Aorta (tissue), 5 donors: ENCODE measurements around the gene UCP2. TPM values are rescaled to one million over a fixed set of nuclear protein-coding genes. Genes with fewer than 3 reads are reported as not detected.

Experiments used
- ATAC-seq: fragments of 200-7000 bp; cut with Tn5 transposase; one replicate; pipeline ENCODE4 v1.9.1; 2022; ENCODE audit warnings: moderate library complexity; ENCODE audit not compliant: low FRiP score
- DNase-seq, 2 donors: peaks; one replicate each; pipeline ENCODE4 v3.0.0-alpha.2; 2020
- H3K27ac ChIP-seq, 2 donors: one replicate each; pipeline ENCODE4 v1.5.1; 2013; ENCODE audit warnings: low read length in 2 of 2, mild to moderate bottlenecking in 2 of 2, moderate library complexity in 2 of 2, control low read depth in 1 of 2, inconsistent platforms in 1 of 2, low read depth in 1 of 2
- H3K27me3 ChIP-seq, 2 donors: one replicate each; pipeline ENCODE4 v1.6.1; 2013; ENCODE audit warnings: control low read depth in 1 of 2, low read length in 1 of 2, mild to moderate bottlenecking in 1 of 2, moderate library complexity in 1 of 2; ENCODE audit not compliant: insufficient read depth in 2 of 2, control insufficient read depth in 1 of 2
- H3K36me3 ChIP-seq, 2 donors: one replicate each; pipeline ENCODE4 v1.6.1; 2013; ENCODE audit warnings: control low read depth in 1 of 2, low read length in 1 of 2, mild to moderate bottlenecking in 1 of 2; ENCODE audit not compliant: insufficient read depth in 2 of 2, control insufficient read depth in 1 of 2
- H3K4me1 ChIP-seq, 2 donors: one replicate each; pipeline ENCODE4 v1.6.1; 2013; ENCODE audit warnings: low read length in 2 of 2, control low read depth in 1 of 2, mild to moderate bottlenecking in 1 of 2, moderate library complexity in 1 of 2; ENCODE audit not compliant: insufficient read depth in 2 of 2, control insufficient read depth in 1 of 2
- H3K4me3 ChIP-seq, 2 donors: one replicate each; pipeline ENCODE4 v1.5.1; 2013; ENCODE audit warnings: low read length in 2 of 2, control low read depth in 1 of 2, mild to moderate bottlenecking in 1 of 2
- H3K9me3 ChIP-seq: one replicate; pipeline ENCODE4 v1.6.1; 2013; ENCODE audit warnings: mild to moderate bottlenecking, low read length; ENCODE audit not compliant: control insufficient read depth
- WGBS, 2 donors: extraction: QIAGEN DNeasy Blood & Tissue Kit; methylation state at CpG; one replicate each; pipeline ENCODE4 v1.1.7; 2013; 5-methylcytosine and 5-hydroxymethylcytosine counted together
- intact Hi-C, 2 donors: fragments of 100-400 bp; cut with DNase I; formaldehyde crosslinking; loops; one replicate each; pipeline versions ENCODE4 v1.14.2 to v1.15.0; 2022
- polyA plus RNA-seq, 2 donors: library from polyadenylated mRNA; stranded (reverse); fragments of 200-250 nt; gene quantifications; one replicate each; pipeline ENCODE4 v1.2.3, GENCODE V29; 2013
- total RNA-seq, 2 donors: library from RNA; stranded (reverse); fragmentation: NEBNext Ultra II Directional; extraction: Animal tissue kit (Norgen Biotek cat#: 25700); gene quantifications; one replicate each; pipeline ENCODE4 v1.2.1, GENCODE V29; 2021
- donor health status: healthy with polysubstance abuse.
- donor health status: Bipolar disorder and iron deficiency.
- donor health status: DM: no; HTN: no; CAD: no.
- donor health status: DM: no; HTN: no; CAD: no.
- donor health status: DM: yes; HTN: yes; CAD: no.

The UCP2 gene
- total and polyA plus RNA-seq, 4 donors = 7.3 to 45.4 (median 35.9) TPM

DNA sequence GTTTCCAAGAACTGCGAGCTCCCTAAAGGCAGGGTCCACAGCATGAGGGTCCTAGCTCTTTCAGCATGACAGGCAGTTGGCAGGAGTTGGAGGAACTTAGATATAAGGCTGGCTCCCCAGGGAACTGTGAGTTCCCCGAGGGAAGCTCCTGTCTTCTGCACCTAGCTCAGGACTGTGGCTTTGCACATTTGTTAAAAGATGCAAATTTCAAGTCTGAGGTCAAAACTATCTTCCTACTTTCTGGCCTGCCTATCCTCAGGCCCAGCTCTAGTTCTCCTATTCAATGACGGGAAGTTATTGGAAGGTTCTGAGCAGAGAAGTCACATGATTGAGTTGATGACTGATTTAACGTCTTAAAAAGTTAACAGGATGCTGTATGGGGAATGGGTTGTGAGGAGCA is 37.9 kb upstream of the UCP2 start:
- peaks cover 0 to 3% of the 10 kb centered on the region in 2 donors for H3K36me3 ChIP-seq
- 77 to 86% methylated on average over 4 of the region's 4 CpGs for WGBS, 2 donors
- no peaks in the 10 kb centered on the region for H3K9me3 ChIP-seq
- H3K27ac ChIP-seq = no peak overlapping the region
- ATAC-seq (no peak), DNase-seq (no peak)
- intact Hi-C loops = loop anchor here in 1 of 2 donors (10.0 kb wide), 1 partner anchor 56 kb away; no protein-coding TSS in a partner anchor
- no peaks in the 10 kb centered on the region for H3K27me3 ChIP-seq
- peaks cover 0 to 2% of the 10 kb centered on the region in 2 donors for H3K4me1 ChIP-seq
- no peak overlapping the region for H3K4me3 ChIP-seq

DNA sequence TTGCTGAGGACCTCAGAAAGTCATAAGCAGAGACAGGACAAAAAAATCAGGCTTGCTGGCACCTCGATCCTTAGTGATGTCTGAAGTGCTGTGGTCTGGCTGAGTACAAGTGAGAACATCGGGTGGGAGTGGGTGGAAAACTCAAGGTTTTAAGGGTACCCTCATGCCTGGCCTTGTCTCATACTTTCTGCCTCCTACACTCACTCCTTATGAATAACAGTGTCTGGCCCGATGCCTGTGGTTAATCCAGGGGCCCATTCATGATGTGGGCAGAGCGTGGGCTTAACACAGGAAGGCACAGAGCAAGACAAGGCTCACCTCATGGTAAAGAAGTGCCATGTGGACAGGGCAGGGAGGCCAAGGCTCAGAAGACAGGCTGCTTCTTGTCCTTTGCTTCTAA is 37.2 kb upstream of the UCP2 start:
- Histone ChIP-seq H3K4me1 (peaks cover 0 to 2% of the 10 kb centered on the region in 2 donors), H3K9me3 (no peaks in the 10 kb centered on the region), H3K27ac (no peak overlapping the region), H3K4me3 (no peak overlapping the region), H3K27me3 (no peaks in the 10 kb centered on the region), H3K36me3 (peaks cover 0 to 3% of the 10 kb centered on the region in 2 donors)
- intact Hi-C loops = loop anchor here in 1 of 2 donors (10.0 kb wide), 1 partner anchor 55 kb away; no protein-coding TSS in a partner anchor
- DNase-seq (no peak), ATAC-seq (no peak)
- 89 to 93% methylated on average over 4 of the region's 4 CpGs for WGBS, 2 donors

DNA sequence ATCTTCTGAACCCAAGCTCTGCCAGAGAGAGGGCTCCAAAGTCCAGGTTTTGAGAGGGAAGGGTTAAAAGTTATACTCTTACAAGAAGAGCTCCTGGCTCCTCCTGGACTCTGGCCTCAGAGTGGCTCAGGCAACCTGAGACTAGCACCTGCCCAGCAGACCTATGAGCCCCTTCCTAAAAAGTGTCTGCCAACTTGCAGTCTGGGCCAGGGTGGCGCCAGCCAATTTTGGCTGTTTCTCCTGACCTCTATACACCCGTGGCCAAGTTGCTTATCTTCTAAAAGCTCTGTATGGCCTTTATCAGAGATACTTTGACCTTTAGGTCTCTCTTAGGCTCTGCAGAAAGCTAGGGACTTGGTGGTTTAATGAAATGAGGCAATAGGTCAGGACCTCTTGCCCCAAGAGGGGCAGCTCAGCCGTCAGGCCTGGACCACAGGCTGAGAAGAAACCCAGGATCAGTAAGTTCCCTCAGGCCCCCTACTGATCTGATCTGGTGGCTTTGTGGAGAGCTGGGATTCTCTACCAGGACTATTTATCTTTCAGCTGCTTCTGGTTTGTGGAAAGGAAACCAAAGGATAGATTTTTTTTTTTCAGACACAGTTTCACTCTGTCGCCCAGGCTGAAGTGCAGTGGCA is 36.6 kb upstream of the UCP2 start:
- intact Hi-C loops = no loop called here
- no peak overlapping the region for H3K27ac ChIP-seq
- DNase-seq = no peak
- 75 to 76% methylated on average over 4 of the region's 4 CpGs for WGBS, 2 donors
- no peaks in the 10 kb centered on the region for H3K9me3 ChIP-seq
- no peak for ATAC-seq
- peaks cover 0 to 3% of the 10 kb centered on the region in 2 donors for H3K36me3 ChIP-seq
- no peak overlapping the region for H3K4me3 ChIP-seq
- no peaks in the 10 kb centered on the region for H3K4me1 ChIP-seq
- no peaks in the 10 kb centered on the region for H3K27me3 ChIP-seq

DNA sequence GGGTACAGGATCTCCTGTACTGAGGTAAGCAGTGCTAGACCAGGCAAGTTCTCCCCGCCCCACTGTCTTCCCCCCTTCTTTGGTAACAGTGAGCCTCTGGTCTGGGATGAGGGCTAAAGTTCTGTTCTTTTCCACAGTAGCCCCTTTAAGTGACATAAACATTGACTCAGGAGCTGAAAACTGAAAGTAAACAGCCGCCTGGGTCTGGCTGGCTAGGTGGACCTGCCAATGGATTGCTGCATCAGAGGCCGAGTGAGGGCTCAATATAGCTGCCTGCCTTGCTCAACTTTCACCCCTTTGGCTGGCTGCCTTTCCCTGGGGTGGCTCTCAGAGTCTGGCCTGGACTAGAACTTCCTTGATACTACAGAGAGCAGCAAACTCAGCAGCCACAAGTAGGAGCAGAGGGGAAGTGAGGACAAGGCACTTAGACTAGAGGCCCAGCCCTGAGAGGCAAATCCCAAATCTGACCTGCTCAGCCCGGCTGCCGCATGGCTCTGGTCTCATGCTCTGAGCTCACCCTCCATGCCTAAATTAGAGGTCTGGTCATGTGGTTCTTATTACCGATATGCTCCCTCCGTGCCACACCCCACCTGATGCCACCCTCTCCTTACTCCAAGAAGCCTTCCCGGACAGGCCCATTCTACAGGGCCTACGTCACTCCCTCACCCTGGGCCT is 35.8 kb upstream of the UCP2 start:
- Histone ChIP-seq H3K36me3 (peaks cover 0 to 3% of the 10 kb centered on the region in 2 donors), H3K9me3 (no peaks in the 10 kb centered on the region), H3K27ac (peak overlapping the region in 1 of 2 donors; percentile 61), H3K4me1 (no peaks in the 10 kb centered on the region), H3K27me3 (no peaks in the 10 kb centered on the region), H3K4me3 (no peak overlapping the region)
- DNase-seq (peak; percentile 94 to 95), ATAC-seq (peak; percentile 91)
- WGBS, 2 donors = 64 to 68% methylated on average over 9 of the region's 9 CpGs
- intact Hi-C loops = no loop called here

DNA sequence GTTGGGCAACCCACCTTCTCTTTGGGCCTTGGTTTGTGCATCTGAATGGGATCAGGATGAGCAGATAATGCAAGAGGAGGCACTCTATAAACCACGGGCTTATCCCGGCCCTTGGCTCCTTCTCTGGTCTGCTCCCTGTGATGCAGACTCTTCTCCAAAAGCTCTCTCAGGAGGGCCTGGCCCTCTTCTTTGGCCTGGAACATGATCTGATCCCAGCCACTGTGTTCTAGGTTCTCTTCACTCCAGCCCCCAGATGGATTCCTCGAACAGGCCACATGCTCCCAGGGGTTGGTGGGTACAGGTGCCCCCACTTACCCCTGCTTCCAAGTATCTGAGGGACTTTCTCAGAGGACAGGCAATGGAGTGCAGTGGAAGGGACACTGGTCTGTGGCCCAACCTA is 35.0 kb upstream of the UCP2 start:
- intact Hi-C loops = no loop called here
- 95% methylated on average over 3 of the region's 3 CpGs for WGBS, 2 donors
- H3K4me1 ChIP-seq = no peaks in the 10 kb centered on the region
- ATAC-seq = no peak
- no peaks in the 10 kb centered on the region for H3K9me3 ChIP-seq
- no peak for DNase-seq
- no peaks in the 10 kb centered on the region for H3K36me3 ChIP-seq
- no peaks in the 10 kb centered on the region for H3K27me3 ChIP-seq
- no peak overlapping the region for H3K27ac ChIP-seq
- H3K4me3 ChIP-seq = no peak overlapping the region

DNA sequence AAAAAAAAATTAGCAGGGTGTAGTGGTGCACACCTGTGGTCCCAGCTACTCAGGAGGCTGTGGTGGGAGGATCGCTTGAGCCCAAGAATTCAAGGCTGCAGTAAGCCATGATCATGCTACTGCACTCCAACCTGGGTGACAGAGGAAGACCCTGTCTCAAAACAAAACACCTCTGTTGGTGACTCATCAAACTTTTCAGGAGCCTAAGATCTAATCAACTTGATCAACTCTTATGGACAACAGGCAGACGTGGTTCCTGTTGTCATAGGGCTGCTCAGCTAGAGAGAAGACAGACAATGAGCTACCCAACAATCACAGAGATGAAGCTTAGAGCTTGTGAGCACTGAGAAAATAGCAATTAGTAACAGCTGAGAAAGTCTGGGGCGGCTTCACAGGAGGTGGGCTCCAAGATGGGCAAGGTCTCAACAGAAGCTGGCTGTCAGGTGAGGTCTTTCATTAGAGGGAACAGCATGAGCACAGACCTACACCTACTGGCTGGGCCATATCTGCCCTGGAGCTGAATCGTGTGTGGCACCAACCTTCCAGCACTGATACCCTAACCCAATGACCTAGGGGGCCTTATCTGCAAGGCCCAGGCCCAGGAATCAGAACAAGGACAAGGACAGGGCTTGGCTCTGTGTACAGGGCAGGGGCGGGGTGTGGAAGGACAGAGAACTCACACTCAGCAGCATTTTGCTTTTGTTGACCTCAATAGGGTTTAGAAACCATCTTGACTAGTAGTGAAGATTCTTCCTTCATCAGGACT is 33.5 kb upstream of the UCP2 start:
- no peak for ATAC-seq
- Histone ChIP-seq H3K4me3 (no peak overlapping the region), H3K27me3 (no peaks in the 10 kb centered on the region), H3K9me3 (no peaks in the 10 kb centered on the region), H3K4me1 (no peaks in the 10 kb centered on the region), H3K36me3 (no peaks in the 10 kb centered on the region), H3K27ac (no peak overlapping the region)
- WGBS, 2 donors = 97% methylated on average over 5 of the region's 5 CpGs
- intact Hi-C loops = no loop called here
- no peak for DNase-seq

DNA sequence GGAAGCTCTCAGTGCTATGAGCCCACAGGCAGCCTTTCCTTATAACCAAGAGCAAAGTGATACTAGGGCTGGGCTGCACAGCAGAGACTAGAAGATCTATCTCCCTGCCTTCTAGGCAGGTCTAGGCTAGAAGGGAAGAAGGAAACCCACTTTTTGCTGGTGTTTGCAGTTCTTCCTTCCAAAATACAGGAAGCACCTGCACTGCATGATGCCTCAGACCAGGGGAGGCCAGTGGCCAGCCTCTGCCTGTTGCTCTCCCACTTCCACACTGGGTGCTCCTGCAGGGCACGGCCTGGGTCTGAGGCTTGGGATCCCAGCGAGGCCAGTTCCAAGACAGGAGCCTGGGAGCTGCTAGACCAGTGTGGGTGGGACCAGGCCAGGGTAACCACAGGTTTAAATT is 32.2 kb upstream of the UCP2 start:
- Histone ChIP-seq H3K4me3 (no peak overlapping the region), H3K27me3 (no peaks in the 10 kb centered on the region), H3K36me3 (no peaks in the 10 kb centered on the region), H3K4me1 (no peaks in the 10 kb centered on the region), H3K27ac (no peak overlapping the region), H3K9me3 (no peaks in the 10 kb centered on the region)
- intact Hi-C loops = no loop called here
- 98 to 100% methylated on average over 2 of the region's 2 CpGs for whole genome bisulfite sequencing, 2 donors
- DNase-seq (no peak), ATAC-seq (no peak)

DNA sequence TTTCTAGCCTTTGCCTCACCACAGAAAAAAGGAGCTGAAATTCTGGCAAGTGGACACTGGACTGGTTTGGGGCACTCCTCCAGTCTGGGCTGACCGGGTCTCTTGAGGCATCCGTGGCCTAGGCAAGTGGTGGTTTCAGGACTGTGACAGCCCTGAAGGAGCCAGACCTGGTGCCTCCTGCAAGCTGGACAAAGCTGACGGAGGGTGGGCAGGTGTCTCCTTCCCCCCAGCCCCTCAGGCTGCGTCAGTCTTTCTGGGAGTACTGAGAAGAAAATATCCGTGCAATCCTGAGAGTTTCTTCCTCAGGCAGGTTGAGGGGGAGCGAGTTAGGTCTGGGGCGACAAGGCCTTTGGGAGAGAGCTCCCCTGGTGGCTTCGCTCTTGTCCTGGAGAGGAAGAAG is 30.5 kb upstream of the UCP2 start:
- Histone ChIP-seq H3K27me3 (no peaks in the 10 kb centered on the region), H3K36me3 (no peaks in the 10 kb centered on the region), H3K27ac (no peak overlapping the region), H3K9me3 (no peaks in the 10 kb centered on the region), H3K4me3 (no peak overlapping the region), H3K4me1 (no peaks in the 10 kb centered on the region)
- 94 to 95% methylated on average over 8 of the region's 8 CpGs for WGBS, 2 donors
- intact Hi-C loops = no loop called here
- ATAC-seq (no peak), DNase-seq (no peak)
